AG09309 (cell line): ENCODE data around the gene FAM180B.
A peak's percentile ranks its signal among the peaks of the same experiment; 100 is the strongest.

Experiments used
- DNase-seq: peaks from one replicate; pipeline ENCODE4 v3.0.0-alpha.2; 2010; ENCODE audit warnings: low read depth
- H3K4me3 ChIP-seq: 2 replicates; pipeline ENCODE4 v1.5.1; 2011; ENCODE audit warnings: mild to moderate bottlenecking, low read depth, low read length, moderate library complexity; ENCODE audit not compliant: control insufficient read depth
- CTCF ChIP-seq: IDR thresholded peaks from 2 replicates; pipeline ENCODE4 v1.5.1; 2011; ENCODE audit warnings: mild to moderate bottlenecking, low read depth, low read length, inconsistent platforms; ENCODE audit not compliant: insufficient read depth, control insufficient read depth; ENCODE audit errors: missing control alignments

FAM180B gene

GRCh38 chr11:47595029-47595428 is 8.6 kb downstream of the FAM180B start:
- no peak for DNase-seq
- H3K4me3 ChIP-seq: no peak overlapping the region
- no peak for TF ChIP-seq CTCF

GRCh38 chr11:47595967-47596366 is 9.5 kb downstream of the FAM180B start:
- H3K4me3 ChIP-seq: no peak overlapping the region
- DNase-seq: no peak
- no peak for TF ChIP-seq CTCF

GRCh38 chr11:47599902-47600301 is 13.4 kb downstream of the FAM180B start:
- no peak for TF ChIP-seq CTCF
- H3K4me3 ChIP-seq: no peak overlapping the region
- no peak for DNase-seq

- no peak overlapping the region for H3K4me3 ChIP-seq
- no peak for DNase-seq
- no peak for TF ChIP-seq CTCF
These were observed 16.8 kb downstream of the FAM180B start for GRCh38 chr11:47603295-47603694.

GRCh38 chr11:47605921-47606320 is 19.4 kb downstream of the FAM180B start:
- H3K4me3 ChIP-seq: no peak overlapping the region
- no peak for TF ChIP-seq CTCF
- DNase-seq: no peak

- TF ChIP-seq CTCF: no peak
These were observed 20.3 kb downstream of the FAM180B start for GRCh38 chr11:47606731-47607130.

GRCh38 chr11:47607380-47607779 is 20.9 kb downstream of the FAM180B start:
- peak; percentile 73 for DNase-seq
- no peak for TF ChIP-seq CTCF
- no peak overlapping the region; the same call in 1 of the 2 replicates for H3K4me3 ChIP-seq

More at GRCh38 chr11:47606731-47607130, 20.3 kb downstream of the FAM180B start:
- no peak overlapping the region for H3K4me3 ChIP-seq
- DNase-seq: no peak
